NT2/D1 (cell line): ENCODE data around the gene CTIF.

Experiments
- DNase-seq: peaks from one replicate; pipeline ENCODE4 v3.0.0-alpha.2; 2011; ENCODE audit warnings: low read depth, low spot score
- H3K27me3 ChIP-seq: 2 replicates; pipeline ENCODE4 v1.6.0; 2011; ENCODE audit warnings: mild to moderate bottlenecking; ENCODE audit not compliant: insufficient read length, insufficient read depth
- H3K36me3 ChIP-seq: 2 replicates; pipeline ENCODE4 v1.6.1; 2011; ENCODE audit warnings: mild to moderate bottlenecking, low read length, mixed read lengths; ENCODE audit not compliant: insufficient read depth, insufficient read length
- H3K4me1 ChIP-seq: 2 replicates; pipeline ENCODE4 v1.5.1; 2011; ENCODE audit not compliant: insufficient read depth, insufficient read length
- H3K4me3 ChIP-seq: 2 replicates; pipeline ENCODE4 v1.5.1; 2011; ENCODE audit warnings: low read depth; ENCODE audit not compliant: insufficient read length
- H3K9ac ChIP-seq: 2 replicates; pipeline ENCODE4 v1.6.0; 2011; ENCODE audit warnings: low read depth; ENCODE audit not compliant: insufficient read length
- H3K9me3 ChIP-seq: 2 replicates; pipeline ENCODE4 v1.5.1; 2011; ENCODE audit warnings: mild to moderate bottlenecking, low read length; ENCODE audit not compliant: insufficient read depth
- SUZ12 ChIP-seq: IDR thresholded peaks from 2 replicates; pipeline ENCODE4 v1.6.1; 2011; ENCODE audit not compliant: insufficient read length, insufficient read depth; ENCODE audit errors: extremely low read depth
- YY1 ChIP-seq: IDR thresholded peaks from 2 replicates; pipeline ENCODE4 v1.6.1; 2011; ENCODE audit not compliant: insufficient read length, insufficient read depth
- ZNF274 ChIP-seq: IDR thresholded peaks from 2 replicates; pipeline ENCODE4 v1.6.1; 2011; ENCODE audit warnings: mild to moderate bottlenecking, low read depth, low read length

Gene CTIF

GRCh38 chr18:48638451-48638850 lies 99.6 kb downstream of the CTIF start:
- no peak for TF ChIP-seq YY1
- no peak for TF ChIP-seq ZNF274
- no peak for TF ChIP-seq SUZ12
- H3K36me3 ChIP-seq: peaks cover 55% of the 10 kb centered on the region
- peaks cover 10% of the 10 kb centered on the region; the same call in 1 of the 2 replicates for H3K9me3 ChIP-seq
- H3K4me3 ChIP-seq: no peak overlapping the region
- no peaks in the 10 kb centered on the region for H3K27me3 ChIP-seq
- no peak for DNase-seq
- H3K9ac ChIP-seq: no peak overlapping the region
- H3K4me1 ChIP-seq: peaks cover 11% of the 10 kb centered on the region

- H3K27me3 ChIP-seq: no peaks in the 10 kb centered on the region
- no peak for TF ChIP-seq YY1
- TF ChIP-seq ZNF274: no peak
- TF ChIP-seq SUZ12: no peak
- H3K4me1 ChIP-seq: peaks cover 11% of the 10 kb centered on the region
- H3K4me3 ChIP-seq: no peak overlapping the region
- peaks cover 55% of the 10 kb centered on the region for H3K36me3 ChIP-seq
- peaks cover 10% of the 10 kb centered on the region; the same call in 1 of the 2 replicates for H3K9me3 ChIP-seq
- no peak for DNase-seq
- no peak overlapping the region for H3K9ac ChIP-seq
Measured at GRCh38 chr18:48638896-48639771, 100.3 kb downstream of the CTIF start.

GRCh38 chr18:48639772-48640432 lies 101.1 kb downstream of the CTIF start:
- Histone ChIP-seq H3K36me3 (peaks cover 56% of the 10 kb centered on the region), H3K9ac (no peak overlapping the region), H3K4me3 (no peak overlapping the region), H3K9me3 (peaks cover 10% of the 10 kb centered on the region; the same call in 1 of the 2 replicates), H3K27me3 (no peaks in the 10 kb centered on the region), H3K4me1 (peaks cover 11% of the 10 kb centered on the region)
- no peak for TF ChIP-seq YY1
- DNase-seq: no peak

GRCh38 chr18:48640566-48641270 lies 101.9 kb downstream of the CTIF start:
- DNase-seq: no peak
- no peaks in the 10 kb centered on the region for H3K27me3 ChIP-seq

GRCh38 chr18:48641981-48642380 lies 103.2 kb downstream of the CTIF start:
- peaks cover 10% of the 10 kb centered on the region; the same call in 1 of the 2 replicates for H3K9me3 ChIP-seq
- DNase-seq: no peak
- H3K4me1 ChIP-seq: no peaks in the 10 kb centered on the region
- TF ChIP-seq ZNF274 (no peak), YY1 (no peak), SUZ12 (no peak)
- no peak overlapping the region for H3K4me3 ChIP-seq
- no peaks in the 10 kb centered on the region for H3K27me3 ChIP-seq
- peaks cover 51% of the 10 kb centered on the region for H3K36me3 ChIP-seq
- H3K9ac ChIP-seq: no peak overlapping the region

More at GRCh38 chr18:48640566-48641270, 101.9 kb downstream of the CTIF start:
- peaks cover 10% of the 10 kb centered on the region; the same call in 1 of the 2 replicates for H3K9me3 ChIP-seq
- no peak overlapping the region for H3K4me3 ChIP-seq
- peaks cover 56% of the 10 kb centered on the region for H3K36me3 ChIP-seq
- no peak overlapping the region for H3K9ac ChIP-seq
- peaks cover 10% of the 10 kb centered on the region for H3K4me1 ChIP-seq
- TF ChIP-seq SUZ12 (no peak), ZNF274 (no peak), YY1 (no peak)

GRCh38 chr18:48642503-48642902 lies 103.7 kb downstream of the CTIF start:
- Histone ChIP-seq H3K36me3 (peaks cover 47% of the 10 kb centered on the region), H3K4me3 (no peak overlapping the region), H3K4me1 (no peaks in the 10 kb centered on the region), H3K9me3 (peaks cover 10% of the 10 kb centered on the region; the same call in 1 of the 2 replicates), H3K27me3 (no peaks in the 10 kb centered on the region), H3K9ac (no peak overlapping the region)
- TF ChIP-seq YY1: no peak
- TF ChIP-seq ZNF274: no peak
- no peak for TF ChIP-seq SUZ12
- DNase-seq: no peak

GRCh38 chr18:48643262-48643661 lies 104.4 kb downstream of the CTIF start:
- Histone ChIP-seq H3K27me3 (no peaks in the 10 kb centered on the region), H3K9me3 (peaks cover 10% of the 10 kb centered on the region; the same call in 1 of the 2 replicates), H3K4me3 (no peak overlapping the region), H3K36me3 (peaks cover 41% of the 10 kb centered on the region), H3K9ac (no peak overlapping the region), H3K4me1 (no peaks in the 10 kb centered on the region)
- TF ChIP-seq YY1 (no peak), SUZ12 (no peak), ZNF274 (no peak)
- DNase-seq: no peak
